Cardiac muscle cell (in vitro differentiated cells and primary cell): Measurements from ENCODE around the gene LIPC. TPM values are rescaled to one million over a fixed set of nuclear protein-coding genes. Genes with fewer than 3 reads are reported as not detected.

Source experiments
- DNase-seq, 2 donors: peaks; one replicate each; pipeline versions ENCODE4 v3.0.0 to v3.0.0-alpha.2; 2010 to 2017; ENCODE audit warnings: low read depth in 1 of 2, low spot score in 1 of 2
- H3K27ac ChIP-seq: fragments of 200-600 bp; sonication (generic); 2 replicates; pipeline ENCODE4 v1.5.1; 2016
- H3K27me3 ChIP-seq: fragments of 200-600 bp; sonication (generic); 2 replicates; pipeline ENCODE4 v1.6.0; 2016; ENCODE audit warnings: control low read depth
- H3K36me3 ChIP-seq: fragments of 200-600 bp; sonication (generic); 2 replicates; pipeline ENCODE4 v1.5.1; 2016; ENCODE audit warnings: control low read depth
- H3K4me1 ChIP-seq: fragments of 200-600 bp; sonication (generic); 2 replicates; pipeline ENCODE4 v1.8.1; 2017; ENCODE audit warnings: low read depth, mild to moderate bottlenecking, mixed run types
- H3K4me3 ChIP-seq: fragments of 200-600 bp; sonication (generic); 2 replicates; pipeline ENCODE4 v1.5.1; 2016; ENCODE audit warnings: mild to moderate bottlenecking
- H3K9me3 ChIP-seq: fragments of 200-600 bp; sonication (generic); 2 replicates; pipeline ENCODE4 v1.5.1; 2017; ENCODE audit warnings: low read depth, mild to moderate bottlenecking, control low read depth
- CTCF ChIP-seq: IDR thresholded peaks from 2 replicates; pipeline ENCODE4 v1.5.1; 2012; ENCODE audit warnings: low read depth, mild to moderate bottlenecking, low read length
- polyA plus RNA-seq: library from polyadenylated mRNA; unstranded; fragments of >200 nt; fragmentation: Nextera tagmentation; extraction: Ambion mirVana; gene quantifications from 2 replicates; pipeline ENCODE4 v1.2.1, GENCODE V29; 2016
- total RNA-seq: library from RNA; depleted of rRNA; stranded (reverse); fragments of >200 nt; gene quantifications from 2 replicates; pipeline ENCODE4 v1.2.3, GENCODE V29; 2016

The LIPC gene
- not detected in 2 replicates for total RNA-seq
- not detected in 2 replicates for polyA plus RNA-seq

- no peaks in the 10 kb centered on the region for H3K4me1 ChIP-seq
- DNase-seq = no peak
Measured at GRCh38 chr15:58431221-58432149, at the start of gene LIPC. Gene LIPC, plus strand, starts transcription at chr15:58431991. Its CDS starts 42 bp downstream, at chr15:58432033.

GRCh38 chr15:58383876-58384275 is 47.9 kb upstream of the LIPC start:
- DNase-seq = no peak
- no peak for TF ChIP-seq CTCF
- no peak overlapping the region for H3K4me3 ChIP-seq

More at GRCh38 chr15:58431221-58432149, at the start of gene LIPC:
- H3K27me3 ChIP-seq = no peaks in the 10 kb centered on the region
- no peaks in the 10 kb centered on the region for H3K36me3 ChIP-seq
- no peak within 1 kb of the TSS for H3K27ac ChIP-seq
- H3K4me3 ChIP-seq = no peak within 1 kb of the TSS
- H3K9me3 ChIP-seq = no peaks in the 10 kb centered on the region
- no peak for TF ChIP-seq CTCF

GRCh38 chr15:58384667-58385066 is 47.1 kb upstream of the LIPC start:
- Histone ChIP-seq H3K27me3 (no peaks in the 10 kb centered on the region), H3K4me3 (no peak overlapping the region), H3K27ac (no peak overlapping the region), H3K9me3 (no peaks in the 10 kb centered on the region), H3K36me3 (no peaks in the 10 kb centered on the region), H3K4me1 (no peaks in the 10 kb centered on the region)
- TF ChIP-seq CTCF = no peak
- no peak for DNase-seq

More at GRCh38 chr15:58383876-58384275, 47.9 kb upstream of the LIPC start:
- Histone ChIP-seq H3K4me1 (no peaks in the 10 kb centered on the region), H3K27ac (no peak overlapping the region), H3K27me3 (no peaks in the 10 kb centered on the region), H3K9me3 (no peaks in the 10 kb centered on the region), H3K36me3 (no peaks in the 10 kb centered on the region)

GRCh38 chr15:58386081-58386480 is 45.7 kb upstream of the LIPC start:
- no peak for DNase-seq
- no peak overlapping the region for H3K27ac ChIP-seq
- no peaks in the 10 kb centered on the region for H3K27me3 ChIP-seq
- H3K4me1 ChIP-seq = no peaks in the 10 kb centered on the region
- H3K9me3 ChIP-seq = no peaks in the 10 kb centered on the region
- no peak for TF ChIP-seq CTCF
- H3K4me3 ChIP-seq = no peak overlapping the region
- no peaks in the 10 kb centered on the region for H3K36me3 ChIP-seq

GRCh38 chr15:58386641-58387040 is 45.1 kb upstream of the LIPC start:
- no peaks in the 10 kb centered on the region for H3K27me3 ChIP-seq
- H3K4me1 ChIP-seq = no peaks in the 10 kb centered on the region
- H3K9me3 ChIP-seq = no peaks in the 10 kb centered on the region
- no peak overlapping the region for H3K27ac ChIP-seq
- no peak overlapping the region for H3K4me3 ChIP-seq
- no peak for DNase-seq
- H3K36me3 ChIP-seq = no peaks in the 10 kb centered on the region
- no peak for TF ChIP-seq CTCF
